HG03097 (cell line): Measurements from ENCODE around the gene RTN3.
"Not testable (repeated sequence)": the region's sequence is repeated elsewhere in the genome, so short reads cannot be mapped to it uniquely, and the experiment has no call there.

Experiments
- ATAC-seq: cut with Tn5 transposase; IDR thresholded peaks from one replicate; pipeline ENCODE4 v1.9.1; 2021; ENCODE audit not compliant: unreplicated experiment, low FRiP score

The RTN3 gene, protein sequence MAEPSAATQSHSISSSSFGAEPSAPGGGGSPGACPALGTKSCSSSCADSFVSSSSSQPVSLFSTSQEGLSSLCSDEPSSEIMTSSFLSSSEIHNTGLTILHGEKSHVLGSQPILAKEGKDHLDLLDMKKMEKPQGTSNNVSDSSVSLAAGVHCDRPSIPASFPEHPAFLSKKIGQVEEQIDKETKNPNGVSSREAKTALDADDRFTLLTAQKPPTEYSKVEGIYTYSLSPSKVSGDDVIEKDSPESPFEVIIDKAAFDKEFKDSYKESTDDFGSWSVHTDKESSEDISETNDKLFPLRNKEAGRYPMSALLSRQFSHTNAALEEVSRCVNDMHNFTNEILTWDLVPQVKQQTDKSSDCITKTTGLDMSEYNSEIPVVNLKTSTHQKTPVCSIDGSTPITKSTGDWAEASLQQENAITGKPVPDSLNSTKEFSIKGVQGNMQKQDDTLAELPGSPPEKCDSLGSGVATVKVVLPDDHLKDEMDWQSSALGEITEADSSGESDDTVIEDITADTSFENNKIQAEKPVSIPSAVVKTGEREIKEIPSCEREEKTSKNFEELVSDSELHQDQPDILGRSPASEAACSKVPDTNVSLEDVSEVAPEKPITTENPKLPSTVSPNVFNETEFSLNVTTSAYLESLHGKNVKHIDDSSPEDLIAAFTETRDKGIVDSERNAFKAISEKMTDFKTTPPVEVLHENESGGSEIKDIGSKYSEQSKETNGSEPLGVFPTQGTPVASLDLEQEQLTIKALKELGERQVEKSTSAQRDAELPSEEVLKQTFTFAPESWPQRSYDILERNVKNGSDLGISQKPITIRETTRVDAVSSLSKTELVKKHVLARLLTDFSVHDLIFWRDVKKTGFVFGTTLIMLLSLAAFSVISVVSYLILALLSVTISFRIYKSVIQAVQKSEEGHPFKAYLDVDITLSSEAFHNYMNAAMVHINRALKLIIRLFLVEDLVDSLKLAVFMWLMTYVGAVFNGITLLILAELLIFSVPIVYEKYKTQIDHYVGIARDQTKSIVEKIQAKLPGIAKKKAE

DNA sequence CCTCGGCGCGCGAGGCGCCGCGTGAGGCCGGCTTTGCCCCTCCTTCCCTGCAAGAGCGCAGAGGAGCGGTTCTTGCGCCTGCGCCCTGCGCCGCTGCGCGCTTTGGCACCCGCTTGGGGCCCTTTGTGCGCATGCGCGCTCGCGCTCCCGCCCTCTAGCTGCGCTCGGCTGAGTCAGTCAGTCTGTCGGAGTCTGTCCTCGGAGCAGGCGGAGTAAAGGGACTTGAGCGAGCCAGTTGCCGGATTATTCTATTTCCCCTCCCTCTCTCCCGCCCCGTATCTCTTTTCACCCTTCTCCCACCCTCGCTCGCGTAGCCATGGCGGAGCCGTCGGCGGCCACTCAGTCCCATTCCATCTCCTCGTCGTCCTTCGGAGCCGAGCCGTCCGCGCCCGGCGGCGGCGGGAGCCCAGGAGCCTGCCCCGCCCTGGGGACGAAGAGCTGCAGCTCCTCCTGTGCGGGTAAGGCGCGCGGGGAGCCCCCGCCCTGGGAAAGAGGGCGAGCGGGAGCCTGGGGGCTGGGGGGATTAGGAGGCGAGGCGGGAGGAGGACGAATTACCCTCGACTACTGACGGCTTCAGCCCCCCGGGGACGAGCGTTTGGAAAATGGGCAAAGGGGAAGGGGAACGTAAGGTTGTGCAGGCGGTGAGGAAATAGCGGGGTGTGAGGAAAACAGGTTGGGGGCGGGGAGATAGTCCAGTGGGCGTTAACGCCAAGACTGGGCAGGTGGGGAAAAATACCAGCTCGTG is at the start of gene RTN3:
Gene RTN3, plus strand, starts transcription at position 180 of the 745 bp plus-strand sequence. Its CDS starts 137 bp downstream, at position 317.
- peak; percentile 86 for ATAC-seq

DNA sequence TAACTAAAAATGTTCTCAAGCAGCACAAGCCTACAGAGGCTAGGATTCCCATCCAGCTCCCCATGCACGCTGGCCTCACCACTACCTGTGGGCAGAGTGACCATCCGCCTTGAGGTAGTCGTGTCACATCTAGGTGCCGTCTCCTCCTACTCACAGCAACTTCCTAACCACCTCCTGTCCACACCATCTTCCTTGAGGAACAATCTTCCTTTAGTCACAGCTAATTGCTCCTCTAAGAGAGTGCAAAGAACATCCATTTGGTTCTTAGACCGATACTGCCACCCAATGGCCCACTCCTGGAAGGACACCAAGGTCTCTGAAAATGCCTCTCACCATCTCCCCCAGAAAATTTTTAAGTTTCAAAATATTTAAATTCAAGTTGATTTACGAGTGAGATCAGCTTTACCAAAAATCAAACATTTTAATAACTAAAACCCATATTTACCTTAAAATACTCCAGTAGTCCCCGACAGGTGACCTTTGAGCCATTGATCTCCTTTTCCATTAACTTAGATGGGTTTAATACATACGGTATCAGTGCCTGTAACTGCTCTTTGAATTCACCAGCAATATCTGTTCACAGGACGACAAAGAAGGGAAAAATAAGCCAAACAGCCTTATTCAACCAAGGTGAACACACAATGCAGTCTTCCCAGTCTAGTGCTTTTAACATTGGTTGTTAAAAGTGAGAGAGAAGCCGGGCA is 45.4 kb upstream of the RTN3 start:
- ATAC-seq: no peak

GRCh38 chr11:63638436-63638835 is 42.9 kb upstream of the RTN3 start:
- ATAC-seq: not testable (repeated sequence)

- no peak for ATAC-seq
Observed at GRCh38 chr11:63639199-63639832, 42.0 kb upstream of the RTN3 start.

DNA sequence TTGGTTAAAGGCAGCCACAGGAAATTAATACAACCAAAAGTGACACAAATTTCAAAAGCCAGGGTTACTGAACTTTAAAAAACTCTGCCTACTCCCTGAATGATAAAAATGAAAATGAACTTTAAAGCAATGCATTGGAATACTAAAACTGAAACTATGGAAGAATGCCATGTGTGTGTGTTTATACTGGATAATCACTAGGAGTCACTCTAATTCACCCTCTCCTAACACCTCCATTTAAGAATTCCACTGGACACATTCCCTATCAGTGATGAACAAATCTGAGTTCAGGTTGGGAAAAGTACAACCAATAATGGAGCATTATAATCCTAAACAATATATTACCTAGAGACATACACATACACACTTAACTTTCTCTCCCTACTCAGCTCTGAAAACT is 39.6 kb upstream of the RTN3 start:
- ATAC-seq: no peak

DNA sequence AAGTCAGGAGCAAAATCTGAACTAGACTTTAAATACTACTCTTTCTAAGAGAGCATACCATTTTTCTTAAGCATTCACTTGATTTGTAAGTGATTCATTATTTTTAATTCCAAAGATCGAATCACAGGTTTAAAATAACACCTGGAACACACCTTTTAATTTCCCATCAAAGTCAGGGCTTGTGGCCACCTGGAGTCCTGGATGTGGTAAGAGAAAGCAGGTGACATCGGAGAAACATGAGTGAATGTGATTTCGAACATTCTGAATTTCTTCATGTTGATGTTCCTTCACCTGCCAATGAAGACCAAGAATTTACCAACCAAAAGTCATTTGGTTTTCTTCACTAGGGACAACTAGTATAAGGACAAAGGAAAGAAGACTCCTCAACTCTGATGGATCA is 38.1 kb upstream of the RTN3 start:
- no peak for ATAC-seq

- no peak for ATAC-seq
Observed at GRCh38 chr11:63652671-63653070, 28.6 kb upstream of the RTN3 start.

DNA sequence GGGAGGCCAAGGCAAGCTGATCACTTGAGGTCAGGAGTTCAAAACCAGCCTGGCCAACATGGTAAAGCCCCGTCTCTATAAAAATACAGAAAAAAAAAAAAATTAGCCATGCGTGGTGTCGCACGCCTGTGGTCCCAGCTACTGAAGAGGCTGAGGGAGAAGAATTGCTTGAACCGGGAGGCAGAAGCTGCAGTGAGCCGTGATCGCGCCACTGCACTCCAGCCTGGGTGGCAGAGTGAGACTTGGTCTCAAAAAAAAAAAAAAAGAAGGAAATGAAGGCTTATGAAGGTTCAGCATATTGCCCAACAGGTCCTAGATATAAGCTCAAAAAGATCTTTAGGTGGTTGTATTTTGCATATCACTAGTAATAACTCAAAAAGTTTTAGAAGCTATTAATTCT is 20.3 kb upstream of the RTN3 start:
- ATAC-seq: no peak

DNA sequence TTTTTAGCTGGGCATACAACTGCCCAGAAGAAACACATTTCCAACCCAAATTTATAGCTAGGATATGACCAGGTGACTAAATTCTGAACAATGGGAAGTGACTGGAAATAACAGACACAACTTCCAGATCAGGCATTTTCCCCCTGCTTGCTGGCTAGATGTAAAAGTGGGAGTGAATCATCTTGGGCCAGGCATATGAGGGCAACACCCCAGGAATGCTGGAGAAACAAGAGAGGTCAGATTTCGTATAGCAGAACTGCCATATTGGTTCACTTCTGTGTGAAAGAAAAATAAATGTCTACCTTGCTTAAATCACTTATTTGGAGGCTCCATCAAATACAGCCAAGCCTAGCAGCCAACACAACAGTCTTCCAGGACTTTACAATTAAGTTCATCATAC is 17.5 kb upstream of the RTN3 start:
- ATAC-seq: no peak

- no peak for ATAC-seq
Observed at GRCh38 chr11:63666874-63667273, 14.4 kb upstream of the RTN3 start.

- no peak for ATAC-seq
Observed at GRCh38 chr11:63667995-63668795, 13.1 kb upstream of the RTN3 start.

GRCh38 chr11:63670096-63670432 is 11.2 kb upstream of the RTN3 start:
- ATAC-seq: no peak

DNA sequence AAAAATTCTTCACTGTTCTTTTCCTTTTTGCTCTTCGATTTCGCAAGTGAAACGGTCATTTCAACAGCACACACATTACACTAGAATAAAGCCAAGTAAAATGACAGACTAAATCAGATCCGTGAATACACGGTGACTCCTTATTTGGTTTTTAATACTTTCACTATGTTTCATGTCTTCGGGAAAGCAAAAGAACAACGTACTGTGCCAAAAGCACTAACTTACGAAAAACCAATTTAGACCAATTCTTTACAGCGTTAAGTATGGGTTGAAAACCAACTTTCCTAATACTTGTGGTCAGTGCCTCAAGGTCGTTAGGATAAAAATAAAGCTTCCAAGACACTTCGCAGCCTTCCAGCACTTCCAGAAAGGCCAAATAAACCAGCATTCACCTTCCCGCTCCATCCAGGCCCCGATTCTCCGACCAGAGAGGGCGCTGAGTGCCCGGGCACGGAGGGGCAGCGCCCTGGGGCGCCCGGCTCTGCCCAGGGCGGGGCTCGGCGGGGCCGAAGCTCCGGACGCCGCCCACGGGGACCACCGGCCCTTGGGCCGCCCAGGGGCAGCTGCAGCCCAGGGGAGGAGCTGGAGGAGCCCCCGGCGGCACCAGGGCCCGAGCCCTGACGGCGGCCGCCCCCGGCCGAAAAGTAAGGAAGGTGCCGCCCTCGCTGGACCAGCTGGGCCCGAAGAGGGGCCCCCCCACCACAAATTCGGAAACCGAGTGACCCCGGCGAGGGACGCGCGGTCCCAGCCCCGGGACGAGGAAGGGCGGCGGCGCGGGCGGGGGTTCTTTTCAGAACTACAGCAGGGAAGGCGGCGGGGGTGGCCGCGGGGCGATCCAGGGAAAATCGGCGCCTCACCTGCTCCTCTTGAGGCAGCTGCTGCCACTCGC is 10.6 kb upstream of the RTN3 start:
- peak; percentile 43 for ATAC-seq

DNA sequence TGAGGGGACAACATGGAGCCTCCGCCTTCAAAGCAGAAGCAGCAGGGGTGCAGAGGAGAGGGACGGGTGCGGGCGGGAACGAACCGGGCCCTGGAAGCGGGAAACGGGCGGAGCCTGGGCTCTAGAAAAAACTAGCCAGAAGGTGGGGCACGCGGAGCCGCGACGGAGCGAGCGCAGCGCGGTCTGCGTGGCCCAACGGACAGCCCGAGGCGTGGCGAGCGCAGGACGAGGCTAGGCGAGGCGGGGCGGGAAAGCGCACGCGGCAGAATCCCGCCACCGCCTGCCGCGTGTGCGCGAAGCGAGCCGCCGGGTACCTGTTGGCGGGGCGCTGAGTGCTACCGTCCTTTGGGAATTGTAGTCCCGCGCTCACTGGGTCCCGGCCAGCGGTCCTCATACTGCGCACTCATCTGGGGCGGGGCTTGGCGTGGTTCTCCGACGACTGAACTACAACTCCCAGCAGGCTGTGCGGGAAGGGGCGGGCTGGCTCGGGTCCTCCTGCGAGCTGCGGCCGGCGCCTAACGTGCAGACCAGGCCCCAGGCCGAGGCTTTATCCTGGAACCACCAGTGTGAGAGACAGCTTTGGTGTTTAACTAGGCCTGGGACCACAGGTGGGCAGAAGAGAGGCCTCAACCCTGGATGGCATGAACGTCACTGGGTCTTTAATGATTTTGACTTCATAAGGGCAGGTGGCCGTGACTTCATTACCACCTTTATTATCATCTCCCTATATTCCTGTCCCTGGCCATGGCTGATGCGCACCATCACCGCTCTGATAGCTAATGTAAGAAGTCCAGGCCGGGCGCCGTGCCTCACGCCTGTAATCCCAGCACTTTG is 9.8 kb upstream of the RTN3 start, which contains the start of gene ATL3:
Gene ATL3, minus strand, starts transcription at position 55 of the 834 bp plus-strand sequence. Its CDS starts 41 bp downstream, at position 14.
- ATAC-seq: peak; percentile 90

- no peak for ATAC-seq
Observed at GRCh38 chr11:63672156-63672463, 9.2 kb upstream of the RTN3 start.

DNA sequence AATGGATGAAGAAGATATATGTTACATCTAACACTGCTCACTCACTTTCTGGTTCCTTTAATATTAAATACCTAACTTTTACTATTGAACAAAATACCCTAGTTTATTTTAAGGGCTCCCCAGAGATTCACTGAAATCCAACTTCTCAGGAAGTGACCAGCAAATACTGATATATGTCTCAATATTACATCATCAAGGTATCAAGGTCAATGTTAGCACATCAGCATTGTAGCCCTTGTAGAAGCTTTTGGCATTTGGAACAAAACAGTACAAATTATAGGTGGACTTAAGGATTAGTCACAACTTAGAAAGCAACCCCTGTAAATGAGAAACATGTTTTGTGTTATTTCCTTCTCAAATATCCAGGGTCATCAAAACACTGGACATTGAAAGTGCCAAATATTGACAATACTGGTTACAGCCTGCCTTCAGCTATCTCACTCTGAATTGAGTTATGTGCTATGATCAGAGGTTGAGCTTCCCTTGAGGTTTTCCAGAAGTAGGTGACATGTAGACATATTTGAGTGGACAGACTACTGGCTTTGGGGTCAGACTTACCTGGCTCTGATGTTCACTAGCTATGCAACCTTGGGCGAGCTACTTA is 8.3 kb upstream of the RTN3 start:
- ATAC-seq: no peak

DNA sequence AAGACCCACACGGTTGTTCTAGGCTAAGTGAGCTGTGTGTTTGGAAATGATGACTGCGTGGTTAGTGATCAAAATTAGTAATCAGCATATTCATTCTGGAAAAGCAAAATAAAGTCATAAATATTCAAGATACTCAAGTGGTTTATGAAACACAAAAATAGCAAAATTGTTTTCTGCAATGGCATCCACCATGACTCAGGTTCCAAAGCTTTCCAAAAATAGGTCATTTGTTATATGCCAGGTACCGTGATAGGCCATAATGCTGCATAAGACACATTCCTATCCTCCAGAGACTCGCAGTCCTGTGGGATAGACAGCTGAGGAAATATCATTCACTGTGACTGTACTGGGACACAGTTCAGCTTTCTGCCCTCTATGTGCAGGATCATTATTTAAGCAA is 7.7 kb upstream of the RTN3 start:
- ATAC-seq: no peak
